Gastrocnemius medialis (tissue), 4 donors: ENCODE results near the gene PRKCH.

ENCODE experiments used
- POLR2A ChIP-seq, 2 donors: fragments of 450-650 bp; IDR thresholded peaks; one replicate each; pipeline ENCODE4 v1.6.1; 2017; ENCODE audit warnings: antibody characterized with exemption in 2 of 2, mild to moderate bottlenecking in 2 of 2, moderate library complexity in 2 of 2
- TF ChIP-seq, protein P1 (sequence below), 5 experiments: fragments of 450-650 bp in 3 of 5; fragments of 200-600 bp in 2 of 5; sonication (generic) in 2 of 5; IDR thresholded peaks in 4 of 5; conservative IDR thresholded peaks in 1 of 5; 1 replicate in 4 of 5; 2 replicates in 1 of 5; pipeline ENCODE4 v1.5.1; 2016 to 2019; ENCODE audit warnings: antibody characterized with exemption in 5 of 5, mild to moderate bottlenecking in 3 of 5, moderate library complexity in 3 of 5

DNA sequence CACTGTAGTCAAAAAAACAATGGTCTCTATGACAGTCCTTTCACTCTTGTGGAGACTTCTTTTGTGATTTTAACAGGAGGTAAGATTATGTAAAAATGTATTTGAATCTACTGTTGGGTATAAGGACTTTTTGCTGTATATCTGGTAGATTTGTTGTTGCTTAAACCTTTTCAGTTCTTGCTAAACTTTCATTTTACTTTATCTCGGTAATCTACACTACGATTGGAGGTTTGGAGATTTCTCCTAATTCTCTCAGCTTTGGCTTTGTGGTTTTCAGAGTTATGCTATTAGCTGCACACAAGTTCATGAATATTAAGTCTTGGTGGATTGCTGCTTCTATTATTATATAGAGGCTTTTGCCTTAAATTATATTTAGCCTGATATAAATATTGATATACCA lies 257.4 kb downstream of the PRKCH start:
- TF ChIP-seq, protein P1, sequence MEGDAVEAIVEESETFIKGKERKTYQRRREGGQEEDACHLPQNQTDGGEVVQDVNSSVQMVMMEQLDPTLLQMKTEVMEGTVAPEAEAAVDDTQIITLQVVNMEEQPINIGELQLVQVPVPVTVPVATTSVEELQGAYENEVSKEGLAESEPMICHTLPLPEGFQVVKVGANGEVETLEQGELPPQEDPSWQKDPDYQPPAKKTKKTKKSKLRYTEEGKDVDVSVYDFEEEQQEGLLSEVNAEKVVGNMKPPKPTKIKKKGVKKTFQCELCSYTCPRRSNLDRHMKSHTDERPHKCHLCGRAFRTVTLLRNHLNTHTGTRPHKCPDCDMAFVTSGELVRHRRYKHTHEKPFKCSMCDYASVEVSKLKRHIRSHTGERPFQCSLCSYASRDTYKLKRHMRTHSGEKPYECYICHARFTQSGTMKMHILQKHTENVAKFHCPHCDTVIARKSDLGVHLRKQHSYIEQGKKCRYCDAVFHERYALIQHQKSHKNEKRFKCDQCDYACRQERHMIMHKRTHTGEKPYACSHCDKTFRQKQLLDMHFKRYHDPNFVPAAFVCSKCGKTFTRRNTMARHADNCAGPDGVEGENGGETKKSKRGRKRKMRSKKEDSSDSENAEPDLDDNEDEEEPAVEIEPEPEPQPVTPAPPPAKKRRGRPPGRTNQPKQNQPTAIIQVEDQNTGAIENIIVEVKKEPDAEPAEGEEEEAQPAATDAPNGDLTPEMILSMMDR (IDR thresholded peaks at IDR 0.05 in 4 of 5, conservative IDR thresholded peaks at IDR 0.05 in 1 of 5) = no peak
- TF ChIP-seq POLR2A (IDR thresholded peaks at IDR 0.05) = no peak
